Stimulated activated CD8-positive, alpha-beta memory T cell treated with anti-CD3 and anti-CD28 coated beads, Interleukin-7, amount 100 ng/mL, for 48 hours (primary cell): Measurements from ENCODE around the gene GRAMD1C.
A peak's percentile ranks its signal among the peaks of the same experiment; 100 is the strongest.
"Not testable (repeated sequence)": the region's sequence is repeated elsewhere in the genome, so short reads cannot be mapped to it uniquely, and the experiment has no call there.

Experiments used
- DNase-seq, 2 donors: peaks; one replicate each; pipeline ENCODE4 v3.0.0-alpha.2; 2020; ENCODE audit warnings: low read depth in 1 of 2; ENCODE audit errors: extremely low read depth in 1 of 2

Gene GRAMD1C

DNA sequence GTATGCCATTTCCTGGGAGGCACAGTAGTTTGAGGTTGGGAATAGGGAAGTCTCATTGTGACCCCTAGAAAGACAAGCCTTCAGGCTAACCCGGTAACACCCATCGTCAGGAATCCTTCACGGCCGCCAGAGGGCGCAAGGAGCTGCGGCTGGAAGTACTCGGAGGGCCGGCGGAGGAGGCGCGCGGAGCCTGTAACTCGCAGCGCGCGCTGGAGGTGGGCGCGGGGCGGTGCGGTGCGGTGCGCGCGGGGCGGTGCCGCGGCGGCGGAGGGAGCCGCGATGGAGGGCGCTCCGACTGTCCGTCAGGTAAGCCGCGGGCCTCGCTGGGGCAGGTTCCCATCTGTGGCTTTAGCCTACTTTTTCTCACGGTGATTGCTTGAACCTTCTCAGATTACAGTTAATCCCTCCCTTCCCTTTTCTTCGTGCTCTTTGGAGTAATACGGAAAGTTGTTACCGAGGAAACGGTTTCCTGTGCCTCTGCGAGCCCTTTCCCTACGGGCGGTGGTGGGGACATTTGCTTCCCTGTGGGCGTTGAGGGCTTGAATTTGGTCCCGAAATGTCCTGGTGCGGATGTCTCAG is at the start of gene GRAMD1C:
Gene GRAMD1C, plus strand, starts transcription at position 158 of the 579 bp plus-strand sequence. Its CDS starts 122 bp downstream, at position 280.
- peak; percentile 64 to 73 for DNase-seq

DNA sequence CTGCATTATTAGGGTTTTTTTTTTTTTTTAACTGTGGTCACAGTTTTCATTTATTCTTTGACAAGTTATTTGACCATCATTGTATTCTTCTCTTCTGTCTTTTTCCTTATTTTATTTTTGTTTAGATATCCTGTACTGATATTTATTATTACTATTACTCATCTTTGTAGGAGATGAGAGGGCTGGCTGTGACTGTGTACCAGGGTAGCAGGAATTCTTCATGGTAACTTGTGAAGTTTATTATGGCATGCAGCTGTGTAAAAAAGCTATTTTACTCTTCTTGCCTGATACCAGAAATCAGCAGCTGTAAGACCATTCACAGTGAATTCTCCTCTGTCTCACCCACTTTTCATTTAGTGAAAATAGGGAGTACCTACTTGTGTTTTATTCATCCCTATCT is 47.2 kb upstream of the GRAMD1C start:
- DNase-seq, result no peak

GRCh38 chr3:113794526-113794925 is 44.1 kb upstream of the GRAMD1C start:
- no peak for DNase-seq

- DNase-seq, result no peak
Measured at GRCh38 chr3:113795693-113796092, 42.9 kb upstream of the GRAMD1C start.

GRCh38 chr3:113802795-113803455 is 35.7 kb upstream of the GRAMD1C start:
- DNase-seq, result no peak

GRCh38 chr3:113804661-113805060 is 33.9 kb upstream of the GRAMD1C start:
- DNase-seq, result no peak

- no peak for DNase-seq
Measured at GRCh38 chr3:113805249-113805648, 33.3 kb upstream of the GRAMD1C start.

GRCh38 chr3:113812854-113813253 is 25.7 kb upstream of the GRAMD1C start:
- DNase-seq, result no peak

- DNase-seq, result no peak
Measured at GRCh38 chr3:113819866-113820265, 18.7 kb upstream of the GRAMD1C start.

DNA sequence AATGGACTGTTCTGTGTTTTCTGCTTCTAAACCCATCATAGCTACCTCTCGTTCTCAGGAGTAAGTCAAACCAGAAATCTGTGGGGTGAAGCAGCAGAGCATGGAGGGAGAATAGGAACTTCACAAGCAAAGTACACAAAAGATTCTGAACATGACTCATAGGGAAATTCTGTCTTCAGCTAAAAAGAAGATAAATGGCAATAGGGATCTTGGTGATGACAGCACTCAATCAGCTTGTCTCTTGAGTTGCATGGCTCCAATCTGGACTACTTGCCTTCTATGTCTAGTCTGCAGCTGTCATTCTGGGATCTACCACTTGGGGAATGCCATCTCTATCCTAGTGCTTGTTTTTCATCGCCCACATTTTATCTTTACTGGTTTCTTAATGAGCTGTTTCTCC is 13.5 kb upstream of the GRAMD1C start:
- no peak for DNase-seq

DNA sequence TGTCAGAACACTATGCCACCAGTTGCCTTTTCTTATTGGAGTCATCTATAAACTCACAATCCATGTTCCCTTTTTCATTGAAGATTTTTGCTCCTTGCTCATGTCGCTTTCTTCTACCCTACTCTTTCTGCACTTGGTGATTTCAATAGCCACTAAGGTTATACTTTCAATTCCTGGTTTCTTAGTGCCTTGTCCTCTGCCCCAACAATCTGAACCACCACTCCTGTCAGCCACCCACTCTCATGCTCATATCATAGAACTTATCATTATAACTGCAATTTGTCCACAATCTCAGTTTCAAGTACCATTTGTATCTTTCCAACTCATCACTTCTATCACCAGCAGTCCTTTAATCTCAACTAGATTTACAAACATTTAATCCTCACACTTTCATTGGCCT is 10.0 kb upstream of the GRAMD1C start:
- no peak for DNase-seq

DNA sequence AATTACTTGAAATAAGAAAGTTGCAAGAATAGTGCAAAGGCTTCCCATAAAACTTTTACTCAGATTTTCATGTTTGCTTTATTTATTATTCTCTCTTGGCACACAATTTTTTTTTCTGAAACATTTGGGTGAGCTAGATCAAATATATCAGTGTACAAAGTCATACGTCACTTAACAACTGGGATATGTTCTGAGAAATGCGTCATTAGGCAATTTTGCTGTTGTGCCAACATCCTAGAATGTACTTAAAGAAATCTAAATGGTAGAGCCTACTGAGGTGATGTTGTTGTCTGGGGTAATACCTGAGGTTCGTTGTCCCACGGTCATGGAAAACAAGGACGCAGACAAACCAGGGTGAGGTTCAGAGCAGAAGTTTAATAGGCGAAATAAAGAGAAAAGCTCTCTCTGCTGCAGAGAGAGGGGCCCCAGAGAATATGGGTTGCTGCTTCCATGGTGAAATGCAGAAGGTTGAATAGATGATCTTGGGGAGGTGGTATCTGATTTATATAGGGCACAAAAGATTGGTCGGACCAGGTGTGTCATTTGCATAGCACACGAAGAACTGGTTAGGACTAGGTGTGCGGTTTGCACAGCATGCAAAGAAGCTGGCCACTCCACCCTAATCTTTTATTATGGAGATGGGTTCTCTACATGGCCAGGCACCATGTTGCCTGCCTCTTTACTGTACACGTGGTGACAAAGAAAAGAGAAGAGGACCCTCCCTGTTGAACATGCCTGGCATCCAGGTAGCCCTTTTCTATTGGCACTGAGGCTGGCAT is 8.8 kb upstream of the GRAMD1C start:
- no peak for DNase-seq

DNA sequence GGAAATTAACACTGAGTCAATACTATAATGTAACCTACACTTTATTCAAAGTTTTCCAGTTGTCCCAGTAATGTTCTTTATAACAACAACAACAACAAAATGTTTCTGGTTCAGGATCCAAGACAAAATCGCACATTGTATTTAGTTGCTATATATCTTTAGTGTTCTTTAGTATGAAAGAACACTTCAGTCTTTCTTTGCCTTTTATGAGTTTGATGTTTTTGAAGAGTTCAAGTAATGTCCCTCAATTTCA is 7.6 kb upstream of the GRAMD1C start:
- DNase-seq, result no peak

DNA sequence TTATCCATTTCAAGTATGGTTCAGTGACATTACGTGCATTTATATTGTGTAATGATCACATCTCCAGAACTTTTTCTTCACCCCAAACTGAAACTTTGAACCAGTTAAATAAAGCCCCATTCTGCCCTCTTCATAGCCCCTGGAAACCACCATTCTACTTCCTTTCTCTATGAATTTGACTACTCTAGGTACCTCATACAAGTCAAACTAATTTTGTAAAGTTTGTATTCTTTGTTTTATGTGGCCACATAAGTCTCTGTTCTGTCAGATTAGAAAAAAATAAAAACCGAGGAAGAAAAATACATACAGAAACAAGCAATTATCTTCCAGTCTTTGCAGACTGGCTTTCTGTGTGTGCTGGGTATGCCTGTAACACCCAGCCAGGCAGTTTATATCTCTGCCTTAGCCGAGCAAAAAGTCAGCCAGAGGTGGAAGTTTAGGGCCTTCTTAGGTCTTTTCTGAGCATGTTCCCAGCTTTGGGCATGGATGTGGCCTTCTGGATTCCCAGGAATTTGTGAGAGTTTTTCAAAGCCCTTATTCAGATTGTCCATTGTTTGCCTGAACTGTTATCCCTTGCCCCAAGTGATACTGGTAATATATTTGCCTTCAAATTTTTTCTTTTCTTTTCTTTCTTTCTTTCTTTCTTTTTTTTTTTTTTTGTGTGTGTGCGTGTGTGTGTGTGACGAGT is 6.0 kb upstream of the GRAMD1C start:
- no peak for DNase-seq

- DNase-seq, result no peak
Measured at GRCh38 chr3:113834983-113835382, 3.6 kb upstream of the GRAMD1C start.

- no peak for DNase-seq
Measured at GRCh38 chr3:113839551-113839950, 963 bp downstream of the GRAMD1C start.

GRCh38 chr3:113844622-113845222 is 6.1 kb downstream of the GRAMD1C start:
- DNase-seq, result no peak

DNA sequence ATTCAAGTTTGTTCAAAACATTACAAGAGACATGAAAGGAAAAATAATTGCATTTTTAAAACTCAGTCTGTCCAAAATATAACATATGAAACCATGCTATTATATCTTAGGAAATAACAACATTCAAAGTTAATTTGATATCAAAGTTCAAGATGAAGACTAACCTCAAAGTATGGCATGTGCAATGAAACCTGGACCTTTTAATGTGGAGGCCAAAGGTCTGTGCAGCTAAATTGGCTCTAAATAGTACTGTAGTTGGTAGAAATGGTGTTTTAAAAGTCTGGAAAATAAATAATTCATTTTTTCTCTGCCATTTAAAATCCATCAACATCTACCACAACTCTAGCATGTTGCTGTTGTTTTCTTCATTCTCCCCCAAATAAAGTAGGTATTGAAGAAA is 8.7 kb downstream of the GRAMD1C start:
- no peak for DNase-seq

DNA sequence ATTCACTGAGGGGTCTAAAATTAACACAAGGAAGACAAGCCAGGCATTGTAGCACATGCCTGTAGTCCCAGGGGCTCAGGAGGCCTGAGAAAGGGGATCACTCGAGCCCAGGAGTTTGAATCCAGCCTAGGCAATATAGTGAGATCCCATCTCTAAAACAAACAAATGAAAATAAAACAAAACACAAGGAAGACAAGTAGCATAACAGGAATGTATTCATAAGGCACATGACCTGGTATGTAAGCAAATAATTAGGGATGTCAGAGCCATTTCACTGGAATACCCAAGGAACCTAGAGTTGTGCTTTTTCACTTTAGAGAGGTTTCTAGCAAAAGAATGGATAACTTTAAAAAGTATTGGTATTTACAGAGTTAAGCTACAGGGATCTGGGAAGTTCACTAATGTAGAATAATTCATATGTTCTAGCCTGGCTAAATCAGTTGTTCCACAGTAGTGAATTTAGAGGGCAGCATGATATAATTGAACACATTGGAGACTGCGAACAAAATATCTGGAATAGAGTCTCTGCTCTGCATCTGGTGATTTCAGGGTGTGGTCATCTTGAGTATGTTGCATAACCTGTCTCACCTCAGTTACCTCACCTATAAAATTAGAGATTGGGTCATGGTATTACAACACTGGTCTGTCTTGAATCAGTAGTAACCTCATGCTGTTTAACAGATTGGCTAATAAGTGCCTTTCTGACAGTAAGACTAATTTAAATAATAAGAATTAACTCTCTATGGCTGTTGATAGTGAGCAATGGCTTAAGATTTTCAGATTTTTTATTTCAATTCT is 9.3 kb downstream of the GRAMD1C start:
- DNase-seq, result no peak

GRCh38 chr3:113849071-113849470 is 10.5 kb downstream of the GRAMD1C start:
- not testable (repeated sequence) for DNase-seq

GRCh38 chr3:113849841-113850240 is 11.3 kb downstream of the GRAMD1C start:
- DNase-seq, result not testable (repeated sequence)
